DND-41 (cell line): ENCODE data around the gene PTCD2.

ENCODE experiments used
- CTCF ChIP-seq: IDR thresholded peaks from 2 replicates; pipeline ENCODE4 v1.5.1; 2012; ENCODE audit warnings: borderline replicate concordance, low read length, moderate library complexity, mild to moderate bottlenecking; ENCODE audit not compliant: poor library complexity, severe bottlenecking; ENCODE audit errors: extremely low read depth
- EZH2 ChIP-seq: IDR thresholded peaks from 3 replicates; pipeline ENCODE4 v1.6.1; 2012; ENCODE audit warnings: borderline replicate concordance, low read depth, mild to moderate bottlenecking, moderate library complexity, low read length, inconsistent platforms; ENCODE audit not compliant: severe bottlenecking

GRCh38 chr5:72351376-72351775, 31.2 kb downstream of the PTCD2 start:
- no peak for TF ChIP-seq CTCF
- TF ChIP-seq EZH2: no peak
